EL (cell line): Measurements from ENCODE around the gene COL4A2.

Source experiments
- DNase-seq: peaks from one replicate; pipeline ENCODE4 v3.0.0-alpha.2; 2016

The COL4A2 gene

DNA sequence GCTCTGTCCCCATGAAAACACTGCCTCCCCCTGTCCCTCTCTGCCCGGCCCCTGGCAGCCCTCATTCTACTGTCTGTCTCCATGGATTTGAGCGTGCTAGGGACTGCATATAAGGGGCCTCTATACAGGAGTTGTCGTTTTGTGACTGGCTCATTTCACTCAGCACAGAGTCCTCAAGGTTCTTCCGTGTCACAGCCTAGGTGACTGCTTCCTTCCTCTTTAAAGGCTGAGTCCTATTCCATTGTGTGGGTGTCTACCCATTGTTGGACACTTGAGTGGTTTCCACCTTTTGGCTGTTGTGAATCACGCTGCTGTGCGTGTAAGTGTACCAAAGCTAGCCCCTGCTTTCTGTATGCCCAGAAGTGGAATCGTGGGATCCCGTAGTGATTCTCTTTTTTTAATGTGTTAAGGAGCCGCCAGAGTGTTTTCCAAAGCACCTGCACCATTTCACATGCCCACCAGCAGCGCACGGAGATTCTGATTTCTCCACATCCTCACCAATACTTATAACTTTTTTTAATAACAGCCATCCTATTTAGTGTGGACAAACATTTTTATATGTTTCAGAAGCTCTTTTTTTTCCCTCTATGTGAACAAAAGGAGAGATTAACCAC is 116.7 kb downstream of the COL4A2 start:
- DNase-seq: no peak

- no peak for DNase-seq
Measured at GRCh38 chr13:110424569-110425443, 117.7 kb downstream of the COL4A2 start.

GRCh38 chr13:110425444-110425780 is 118.3 kb downstream of the COL4A2 start:
- peak; percentile 54 for DNase-seq

DNA sequence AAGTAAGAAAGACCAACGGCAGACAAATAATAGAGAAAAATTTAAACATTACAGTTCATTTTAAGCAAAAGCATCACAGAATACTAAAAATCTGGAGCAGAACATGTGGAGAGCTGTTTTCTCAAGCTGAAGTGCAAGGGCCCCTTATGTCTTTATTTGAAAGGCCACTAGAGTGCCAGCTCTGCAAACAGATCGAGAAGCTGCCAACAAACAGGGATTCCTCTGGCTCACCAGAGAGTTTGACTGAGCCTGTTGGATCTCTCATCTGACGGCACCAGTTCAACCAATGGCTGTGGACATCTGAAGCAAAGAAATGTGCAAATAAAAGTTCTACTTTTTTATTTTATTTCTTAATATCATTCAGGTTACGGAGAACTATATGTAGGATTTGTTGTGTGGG is 119.7 kb downstream of the COL4A2 start:
- DNase-seq: no peak

- no peak for DNase-seq
Measured at GRCh38 chr13:110428313-110428712, 121.2 kb downstream of the COL4A2 start.

DNA sequence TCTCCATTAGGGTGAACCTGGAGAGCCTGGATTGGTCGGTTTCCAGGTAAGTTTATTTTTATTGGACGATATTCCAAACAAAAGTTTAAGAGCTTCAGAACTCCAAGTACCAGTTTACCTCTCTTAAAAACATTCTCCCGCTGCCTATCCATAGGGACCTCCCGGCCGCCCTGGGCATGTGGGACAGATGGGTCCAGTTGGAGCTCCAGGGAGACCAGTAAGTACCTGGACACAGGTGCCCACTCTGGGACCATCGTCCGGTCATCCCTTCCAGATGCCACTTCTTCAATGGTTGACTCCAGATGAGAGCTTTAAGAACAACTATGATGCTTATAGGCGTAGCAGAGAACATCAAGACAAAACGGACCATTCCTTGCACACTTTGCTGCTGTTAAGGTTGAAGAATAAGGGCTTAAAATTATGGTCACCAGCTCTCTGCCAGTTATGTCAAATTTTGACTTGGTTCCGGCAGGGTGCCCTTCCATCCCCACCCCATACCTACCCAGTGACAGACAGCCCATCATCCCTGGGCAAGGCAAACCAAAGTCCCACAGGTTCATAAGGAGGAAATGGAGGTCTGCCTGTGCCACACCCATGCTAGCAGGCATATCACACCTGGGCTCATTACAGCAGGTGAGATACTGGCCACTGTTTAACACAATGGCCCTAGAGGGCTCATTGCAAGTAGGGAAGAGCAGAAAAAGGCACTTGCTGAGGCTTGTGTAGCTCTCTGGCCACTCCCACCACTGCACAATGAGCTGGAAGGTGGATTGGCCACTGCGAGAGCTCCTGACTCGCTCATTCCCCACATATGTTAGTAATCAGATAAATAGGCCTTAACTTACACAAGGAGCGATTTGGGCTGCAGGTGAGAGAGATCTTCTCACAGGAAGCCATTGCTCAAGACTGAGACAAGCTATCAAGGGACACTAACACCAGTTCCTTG is 123.6 kb downstream of the COL4A2 start:
- DNase-seq: no peak

DNA sequence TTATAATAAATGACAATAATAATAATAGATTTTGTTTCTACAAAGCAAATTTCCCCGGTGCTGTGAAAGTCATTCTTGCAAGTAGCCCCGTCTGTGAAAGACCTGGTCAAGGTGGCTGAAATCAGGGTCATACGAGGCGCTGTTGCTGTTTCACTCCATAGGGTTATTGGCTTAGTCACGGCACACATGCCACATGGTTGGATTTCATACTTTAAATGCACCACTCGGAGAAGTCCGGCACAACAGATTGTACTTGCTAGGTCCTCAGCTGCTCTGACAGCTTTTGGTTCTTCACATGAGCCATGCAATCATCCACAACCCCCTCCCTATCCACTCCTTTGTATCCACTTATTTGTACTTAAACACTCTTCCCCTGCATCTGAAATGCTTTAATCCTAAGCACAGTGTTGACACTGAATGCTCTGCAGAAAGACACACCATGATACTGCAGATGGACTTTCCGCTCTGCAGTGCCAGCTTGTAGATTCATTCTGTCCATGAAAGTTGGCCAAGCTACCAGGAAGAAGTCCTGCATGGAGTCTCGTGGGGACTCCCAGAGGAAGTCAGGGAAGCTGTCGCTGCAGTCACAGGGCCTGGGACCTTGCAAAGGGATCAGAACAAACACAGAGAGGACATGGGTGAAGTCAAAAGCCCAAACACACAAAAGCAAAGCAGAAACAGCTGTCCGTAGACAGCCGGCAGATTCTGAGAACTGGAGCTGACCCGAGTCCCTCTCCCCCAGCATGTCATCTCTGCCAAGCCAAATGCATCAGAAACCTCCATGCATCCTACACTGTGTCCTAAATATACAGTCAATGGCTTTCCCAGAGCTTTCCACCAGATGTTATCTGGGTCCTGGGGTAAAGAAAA is 124.6 kb downstream of the COL4A2 start:
- no peak for DNase-seq

DNA sequence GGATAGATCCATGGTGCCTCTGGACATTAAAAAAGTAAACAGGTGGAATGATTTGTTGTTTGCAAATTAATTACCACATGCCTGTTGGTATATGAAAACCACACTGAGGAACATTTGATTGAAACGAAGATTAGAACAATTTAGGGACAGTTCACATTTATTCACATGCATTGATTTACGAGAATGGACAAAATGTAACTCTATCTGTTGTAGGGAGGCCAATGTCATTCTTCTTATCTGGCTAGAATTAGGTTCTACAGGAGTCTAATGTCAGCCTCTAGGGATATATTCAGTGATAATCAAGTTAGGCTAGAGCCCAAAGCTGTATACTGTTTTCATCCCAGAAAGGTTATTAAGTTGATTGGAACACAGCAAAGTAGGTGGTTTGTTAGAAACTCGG is 125.4 kb downstream of the COL4A2 start:
- no peak for DNase-seq

- no peak for DNase-seq
Measured at GRCh38 chr13:110433014-110433413, 125.9 kb downstream of the COL4A2 start.

DNA sequence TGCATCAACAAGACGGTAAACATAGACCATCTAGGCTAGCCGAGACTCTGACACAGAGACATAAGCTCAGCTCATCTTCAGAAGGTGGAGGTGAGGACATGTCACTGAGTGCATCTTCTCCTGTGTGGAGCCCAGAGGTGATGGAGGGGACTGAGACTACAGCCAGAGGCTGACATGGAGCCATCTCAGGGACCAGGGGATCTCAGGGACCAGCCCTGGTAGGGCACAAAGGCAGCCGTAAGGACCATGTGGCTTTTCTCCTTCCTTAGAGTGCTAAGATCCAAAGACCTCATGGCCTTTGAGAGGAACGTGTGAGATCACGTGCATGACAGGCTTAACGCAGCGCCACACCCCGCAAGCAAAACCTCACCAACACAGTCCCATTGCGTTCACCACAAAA is 127.5 kb downstream of the COL4A2 start:
- DNase-seq: no peak

DNA sequence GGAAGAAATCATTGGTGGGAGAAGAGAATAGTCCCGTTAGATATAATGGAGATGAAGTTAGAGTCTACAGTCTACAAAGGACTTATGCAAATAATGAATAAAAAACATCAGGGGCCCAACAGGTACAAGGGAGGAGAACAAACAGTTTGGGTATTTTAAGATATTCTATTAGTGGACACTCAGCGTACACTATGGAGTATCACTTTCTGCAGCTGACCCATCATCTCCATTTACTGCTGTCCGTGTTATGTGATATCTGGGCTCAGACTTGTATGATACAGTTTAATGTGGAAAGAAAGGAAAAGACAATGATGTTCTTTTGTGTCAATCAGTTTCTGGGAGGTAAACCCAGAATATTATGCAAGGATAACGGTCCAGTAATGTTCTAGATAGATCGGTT is 128.2 kb downstream of the COL4A2 start:
- DNase-seq: no peak

GRCh38 chr13:110436276-110436675 is 129.2 kb downstream of the COL4A2 start:
- no peak for DNase-seq

GRCh38 chr13:110436786-110437370 is 129.8 kb downstream of the COL4A2 start:
- no peak for DNase-seq

DNA sequence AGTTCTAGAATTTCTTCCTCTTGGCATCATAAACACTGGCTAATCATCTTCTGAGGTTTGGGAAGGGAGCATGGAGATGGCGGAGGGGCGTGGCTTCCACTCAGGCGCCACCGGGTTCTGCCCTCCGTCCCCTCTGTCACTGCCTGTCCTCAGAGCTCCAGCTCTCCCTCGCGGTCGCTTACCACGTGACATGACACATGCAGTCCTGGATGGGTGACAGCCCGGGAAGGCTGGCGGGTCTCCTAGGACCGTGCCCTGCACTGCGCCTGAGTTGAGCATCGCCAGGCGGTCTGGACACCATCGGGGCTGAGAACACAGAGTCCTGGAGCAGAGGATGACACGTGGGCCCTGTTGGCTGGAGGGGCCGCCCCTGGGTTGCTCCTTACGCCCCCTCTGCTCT is 131.1 kb downstream of the COL4A2 start:
- no peak for DNase-seq

GRCh38 chr13:110438776-110439175 is 131.7 kb downstream of the COL4A2 start:
- DNase-seq: no peak

- no peak for DNase-seq
Measured at GRCh38 chr13:110440946-110441731, 134.1 kb downstream of the COL4A2 start.

DNA sequence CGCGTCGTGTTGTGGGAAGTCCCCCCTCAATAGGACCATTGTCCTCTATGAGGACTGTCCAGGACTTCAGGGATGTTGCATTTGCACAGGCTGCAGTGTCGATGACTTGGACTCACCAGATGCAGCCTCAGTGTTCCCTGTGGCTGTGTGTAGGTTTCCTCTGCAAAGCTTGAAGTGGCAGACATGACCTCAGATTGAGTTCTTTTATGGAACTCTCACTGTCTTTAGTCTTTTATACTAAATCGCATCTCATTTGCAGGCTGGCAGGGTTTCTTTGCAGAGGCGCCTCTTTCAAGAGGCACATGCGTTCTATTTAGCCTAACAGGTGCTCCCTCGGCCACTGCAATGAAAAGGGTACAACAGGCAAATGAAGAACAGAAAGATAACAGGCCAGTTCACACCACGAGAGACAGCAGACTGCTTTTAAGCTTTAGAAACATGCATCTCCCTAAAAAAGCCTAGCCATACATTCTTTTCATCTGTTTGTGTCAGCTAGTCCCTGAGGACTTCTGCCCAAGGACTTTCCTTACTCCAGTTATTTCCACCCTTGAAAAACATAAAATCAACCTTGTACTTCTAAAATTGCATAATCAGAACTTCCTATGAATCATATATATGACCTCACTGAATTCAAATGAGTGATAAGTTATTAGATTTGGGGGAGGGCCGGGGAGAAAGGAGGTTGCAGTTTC is 136.0 kb downstream of the COL4A2 start:
- peak; percentile 74 for DNase-seq

DNA sequence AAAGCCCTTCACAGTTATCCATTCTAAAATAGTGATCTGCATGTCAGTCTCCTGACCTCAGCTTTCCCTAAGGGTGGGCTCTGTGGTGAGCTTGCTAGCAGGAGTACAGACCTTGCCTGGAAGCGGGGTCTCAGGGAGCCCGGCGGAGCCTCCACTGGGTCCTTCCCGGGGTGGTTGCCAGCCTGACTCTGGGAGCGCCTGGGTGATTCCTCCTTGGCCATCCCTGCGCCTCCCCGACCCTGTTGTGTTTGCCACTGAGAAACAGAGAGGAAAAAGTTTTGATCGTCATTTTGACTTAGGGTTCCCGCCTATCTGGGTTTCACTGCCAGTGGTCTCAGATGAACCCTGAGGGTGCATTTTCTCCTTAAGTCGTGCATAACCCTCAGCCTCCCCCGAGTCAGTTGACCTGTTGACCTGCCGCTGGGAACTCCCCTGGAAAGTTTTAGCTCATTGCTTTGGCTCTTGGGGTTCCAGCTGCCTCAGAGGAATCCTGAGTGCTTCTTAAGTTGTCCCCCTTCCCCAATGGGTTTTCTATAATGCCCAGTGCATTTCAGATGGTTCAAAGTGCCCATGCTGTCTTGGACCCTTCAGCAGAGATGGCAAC is 136.6 kb downstream of the COL4A2 start:
- DNase-seq: peak; percentile 10

GRCh38 chr13:110444226-110444653 is 137.2 kb downstream of the COL4A2 start:
- peak; percentile 54 for DNase-seq

DNA sequence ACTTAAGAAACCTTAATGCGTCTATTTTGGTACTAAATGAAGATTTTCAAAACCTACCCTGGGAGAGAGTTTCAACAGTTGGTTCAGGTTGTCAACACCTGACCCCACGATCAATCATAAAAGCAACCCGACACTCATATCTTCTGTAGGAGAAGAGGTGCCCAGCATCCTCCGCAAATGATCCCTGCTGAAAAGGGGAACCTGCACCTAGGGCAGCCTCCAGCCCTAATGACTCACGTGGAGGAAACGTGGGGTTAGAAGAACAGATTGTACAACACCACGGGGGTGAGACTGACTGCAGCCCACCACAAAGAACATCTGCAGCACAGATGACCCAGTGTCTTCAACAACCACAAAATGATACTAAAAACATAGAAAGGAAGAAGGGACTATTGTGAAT is 138.1 kb downstream of the COL4A2 start:
- DNase-seq: peak; percentile 84
